ENCODE measurements around the gene OARD1. TPM values are rescaled to one million over a fixed set of nuclear protein-coding genes. Genes with fewer than 3 reads are reported as not detected.
"Not testable (repeated sequence)": the region's sequence is repeated elsewhere in the genome, so short reads cannot be mapped to it uniquely, and the experiment has no call there.

OARD1 gene
- total RNA-seq, 4 donors from 2014 or later: 23.6 to 31.7 (median 25.4) TPM

GRCh38 chr6:41023114-41023513, 49.0 kb downstream of the OARD1 start:
- DNase-seq: no peak
- intact Hi-C loops (cut with DNase I): no loop called here
- H3K4me3 ChIP-seq (replicated peaks in 1 of 3): no peak overlapping the region
- H3K4me1 ChIP-seq: peaks cover 5 to 22% of the 10 kb centered on the region in 2 donors
- no peaks in the 10 kb centered on the region for H3K9me3 ChIP-seq
- no peak overlapping the region for H3K27ac ChIP-seq
- TF ChIP-seq POLR2A (IDR thresholded peaks at IDR 0.05): no peak
- TF ChIP-seq, protein P1, sequence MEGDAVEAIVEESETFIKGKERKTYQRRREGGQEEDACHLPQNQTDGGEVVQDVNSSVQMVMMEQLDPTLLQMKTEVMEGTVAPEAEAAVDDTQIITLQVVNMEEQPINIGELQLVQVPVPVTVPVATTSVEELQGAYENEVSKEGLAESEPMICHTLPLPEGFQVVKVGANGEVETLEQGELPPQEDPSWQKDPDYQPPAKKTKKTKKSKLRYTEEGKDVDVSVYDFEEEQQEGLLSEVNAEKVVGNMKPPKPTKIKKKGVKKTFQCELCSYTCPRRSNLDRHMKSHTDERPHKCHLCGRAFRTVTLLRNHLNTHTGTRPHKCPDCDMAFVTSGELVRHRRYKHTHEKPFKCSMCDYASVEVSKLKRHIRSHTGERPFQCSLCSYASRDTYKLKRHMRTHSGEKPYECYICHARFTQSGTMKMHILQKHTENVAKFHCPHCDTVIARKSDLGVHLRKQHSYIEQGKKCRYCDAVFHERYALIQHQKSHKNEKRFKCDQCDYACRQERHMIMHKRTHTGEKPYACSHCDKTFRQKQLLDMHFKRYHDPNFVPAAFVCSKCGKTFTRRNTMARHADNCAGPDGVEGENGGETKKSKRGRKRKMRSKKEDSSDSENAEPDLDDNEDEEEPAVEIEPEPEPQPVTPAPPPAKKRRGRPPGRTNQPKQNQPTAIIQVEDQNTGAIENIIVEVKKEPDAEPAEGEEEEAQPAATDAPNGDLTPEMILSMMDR (IDR thresholded peaks at IDR 0.05): no peak
- 95 to 97% methylated on average over 3 of the region's 3 CpGs for WGBS, 2 donors
- no peaks in the 10 kb centered on the region for H3K27me3 ChIP-seq
- no peaks in the 10 kb centered on the region for H3K36me3 ChIP-seq

DNA sequence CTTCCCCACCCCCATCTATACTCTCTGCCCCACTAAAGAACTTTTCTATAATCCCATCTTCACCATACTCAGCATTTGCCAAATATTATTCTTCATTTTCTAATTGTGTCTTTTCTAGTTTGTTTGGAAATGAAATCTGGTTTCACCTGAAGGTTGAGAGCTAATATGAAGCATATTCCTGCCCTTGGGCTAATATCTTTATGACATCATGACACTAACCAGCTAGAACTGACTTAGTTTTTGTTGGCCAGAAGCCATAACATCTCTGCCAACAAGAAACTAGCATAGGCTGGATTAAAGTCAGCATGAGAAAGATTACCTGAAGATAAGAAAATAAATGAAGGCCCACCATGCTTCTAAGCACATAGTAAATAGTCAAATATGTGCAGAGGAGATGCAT, 49.9 kb downstream of the OARD1 start:
- H3K27ac ChIP-seq: peak overlapping the region in 1 of 3 donors; percentile 13
- no peak for TF ChIP-seq POLR2A (IDR thresholded peaks at IDR 0.05)
- TF ChIP-seq, protein P1 (IDR thresholded peaks at IDR 0.05): no peak
- H3K9me3 ChIP-seq: no peaks in the 10 kb centered on the region
- no peaks in the 10 kb centered on the region for H3K36me3 ChIP-seq
- no peaks in the 10 kb centered on the region for H3K27me3 ChIP-seq
- intact Hi-C loops (cut with DNase I): no loop called here
- no peak for DNase-seq
- H3K4me1 ChIP-seq: peaks cover under 1 to 17% of the 10 kb centered on the region in 2 donors
- no peak overlapping the region for H3K4me3 ChIP-seq (replicated peaks in 1 of 3)

- TF ChIP-seq, protein P1 (IDR thresholded peaks at IDR 0.05): peak in 3 of 6 experiments; percentile 18 to 49 (median 33)
- no peak for TF ChIP-seq POLR2A (IDR thresholded peaks at IDR 0.05)
- DNase-seq: peak; percentile 40 to 54
- 84 to 88% methylated on average over 3 of the region's 3 CpGs for WGBS, 2 donors
- intact Hi-C loops (cut with DNase I): no loop called here
- Histone ChIP-seq H3K27me3 (no peaks in the 10 kb centered on the region), H3K4me3 (replicated peaks in 1 of 3) (no peak overlapping the region), H3K36me3 (no peaks in the 10 kb centered on the region), H3K27ac (peak overlapping the region in 1 of 3 donors; percentile 13), H3K9me3 (no peaks in the 10 kb centered on the region), H3K4me1 (peaks cover 0 to 16% of the 10 kb centered on the region in 2 donors)
These were observed 50.3 kb downstream of the OARD1 start for GRCh38 chr6:41021832-41022231.

DNA sequence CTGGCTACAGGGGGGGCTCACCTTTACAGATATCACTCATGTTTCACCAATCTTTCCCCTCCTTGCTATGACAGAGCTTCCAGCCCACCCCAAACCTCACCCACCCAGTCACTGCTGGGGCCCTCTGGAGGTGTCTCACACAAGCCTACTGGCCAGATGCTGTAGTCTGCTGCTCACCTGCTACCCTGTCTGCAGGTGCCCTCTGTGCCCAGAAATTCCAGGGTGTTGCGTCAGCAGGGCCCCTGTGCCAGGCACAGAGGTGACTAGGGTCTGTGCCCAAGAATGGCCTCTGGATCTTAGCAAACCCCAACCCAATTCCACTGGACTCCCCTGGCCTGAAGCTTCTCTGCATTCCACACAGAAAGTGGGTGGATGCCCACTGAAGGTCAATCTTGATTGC, 54.5 kb downstream of the OARD1 start:
- no peaks in the 10 kb centered on the region for H3K27me3 ChIP-seq
- TF ChIP-seq POLR2A (IDR thresholded peaks at IDR 0.05): no peak
- TF ChIP-seq, protein P1 (IDR thresholded peaks at IDR 0.05): no peak
- 100% methylated on average over 1 of the region's 1 CpG; no CpG with 5 or more reads in 1 of the 2 donors for WGBS, 2 donors

GRCh38 chr6:41015860-41016259, 56.3 kb downstream of the OARD1 start:
- WGBS, 2 donors: 96 to 98% methylated on average over 5 of the region's 5 CpGs
- intact Hi-C loops (cut with DNase I); H3K27me3 ChIP-seq; H3K27ac ChIP-seq; H3K4me1 ChIP-seq; H3K9me3 ChIP-seq; H3K36me3 ChIP-seq; H3K4me3 ChIP-seq (replicated peaks in 1 of 3); DNase-seq: not testable (repeated sequence)

More for the DNA sequence above, 54.5 kb downstream of the OARD1 start:
- H3K4me3 ChIP-seq (replicated peaks in 1 of 3): no peak overlapping the region
- no peaks in the 10 kb centered on the region for H3K9me3 ChIP-seq
- intact Hi-C loops (cut with DNase I): no loop called here
- DNase-seq: no peak
- no peak overlapping the region for H3K27ac ChIP-seq
- no peaks in the 10 kb centered on the region for H3K36me3 ChIP-seq
- H3K4me1 ChIP-seq: peaks cover 0 to 9% of the 10 kb centered on the region in 2 donors

GRCh38 chr6:41014780-41015179, 57.4 kb downstream of the OARD1 start:
- Histone ChIP-seq H3K4me1 (no peaks in the 10 kb centered on the region), H3K4me3 (replicated peaks in 1 of 3) (no peak overlapping the region), H3K27me3 (no peaks in the 10 kb centered on the region), H3K36me3 (no peaks in the 10 kb centered on the region), H3K27ac (no peak overlapping the region), H3K9me3 (no peaks in the 10 kb centered on the region)
- 93 to 95% methylated on average over 4 of the region's 4 CpGs for WGBS, 2 donors
- TF ChIP-seq, protein P1 (IDR thresholded peaks at IDR 0.05): no peak
- TF ChIP-seq POLR2A (IDR thresholded peaks at IDR 0.05): no peak
- DNase-seq: no peak
- intact Hi-C loops (cut with DNase I): no loop called here
